Measurements from ENCODE around the gene XKRX.

The XKRX gene

GRCh38 chrX:100883654-100884053, 45.1 kb downstream of the XKRX start:
- DNase-seq, result no peak

GRCh38 chrX:100880368-100880767, 48.3 kb downstream of the XKRX start:
- DNase-seq, result no peak

- DNase-seq, result no peak
These were observed 54.4 kb downstream of the XKRX start, which contains the start of gene NOX1 for GRCh38 chrX:100874325-100874724. Gene NOX1 (minus strand): TSS chrX:100874359. CDS start chrX:100874139, 220 bp downstream.

- no peak for DNase-seq
These were observed 56.8 kb downstream of the XKRX start for GRCh38 chrX:100871594-100872560.

- no peak for DNase-seq
These were observed 58.2 kb downstream of the XKRX start for GRCh38 chrX:100870527-100870926.

- DNase-seq, result no peak
These were observed 60.4 kb downstream of the XKRX start for GRCh38 chrX:100868273-100868672.

GRCh38 chrX:100864657-100865391, 63.9 kb downstream of the XKRX start:
- DNase-seq, result no peak

Measured in CD4-positive, alpha-beta T cell treated with Interleukin-15 for 1 hour (primary cell).